NT2/D1 (cell line): ENCODE measurements around the gene GSTM2.
A peak's percentile ranks its signal among the peaks of the same experiment; 100 is the strongest.

ENCODE experiments used
- DNase-seq: peaks from one replicate; pipeline ENCODE4 v3.0.0-alpha.2; 2011; ENCODE audit warnings: low read depth, low spot score
- H3K27me3 ChIP-seq: 2 replicates; pipeline ENCODE4 v1.6.0; 2011; ENCODE audit warnings: mild to moderate bottlenecking; ENCODE audit not compliant: insufficient read length, insufficient read depth
- H3K36me3 ChIP-seq: 2 replicates; pipeline ENCODE4 v1.6.1; 2011; ENCODE audit warnings: mild to moderate bottlenecking, low read length, mixed read lengths; ENCODE audit not compliant: insufficient read depth, insufficient read length
- H3K4me1 ChIP-seq: 2 replicates; pipeline ENCODE4 v1.5.1; 2011; ENCODE audit not compliant: insufficient read depth, insufficient read length
- H3K4me3 ChIP-seq: 2 replicates; pipeline ENCODE4 v1.5.1; 2011; ENCODE audit warnings: low read depth; ENCODE audit not compliant: insufficient read length
- H3K9ac ChIP-seq: 2 replicates; pipeline ENCODE4 v1.6.0; 2011; ENCODE audit warnings: low read depth; ENCODE audit not compliant: insufficient read length
- H3K9me3 ChIP-seq: 2 replicates; pipeline ENCODE4 v1.5.1; 2011; ENCODE audit warnings: mild to moderate bottlenecking, low read length; ENCODE audit not compliant: insufficient read depth
- SUZ12 ChIP-seq: IDR thresholded peaks from 2 replicates; pipeline ENCODE4 v1.6.1; 2011; ENCODE audit not compliant: insufficient read length, insufficient read depth; ENCODE audit errors: extremely low read depth
- YY1 ChIP-seq: IDR thresholded peaks from 2 replicates; pipeline ENCODE4 v1.6.1; 2011; ENCODE audit not compliant: insufficient read length, insufficient read depth
- ZNF274 ChIP-seq: IDR thresholded peaks from 2 replicates; pipeline ENCODE4 v1.6.1; 2011; ENCODE audit warnings: mild to moderate bottlenecking, low read depth, low read length

Gene GSTM2

GRCh38 chr1:109643385-109644230, 24.2 kb upstream of the GSTM2 start:
- DNase-seq: peak; percentile 90
- H3K4me1 ChIP-seq: peaks cover 21% of the 10 kb centered on the region
- peaks cover 16% of the 10 kb centered on the region for H3K27me3 ChIP-seq
- H3K9me3 ChIP-seq: no peaks in the 10 kb centered on the region
- no peaks in the 10 kb centered on the region for H3K36me3 ChIP-seq
- TF ChIP-seq ZNF274: no peak
- TF ChIP-seq SUZ12: no peak
- no peak for TF ChIP-seq YY1
- H3K9ac ChIP-seq: peak overlapping the region; percentile 43
- H3K4me3 ChIP-seq: no peak overlapping the region

DNA sequence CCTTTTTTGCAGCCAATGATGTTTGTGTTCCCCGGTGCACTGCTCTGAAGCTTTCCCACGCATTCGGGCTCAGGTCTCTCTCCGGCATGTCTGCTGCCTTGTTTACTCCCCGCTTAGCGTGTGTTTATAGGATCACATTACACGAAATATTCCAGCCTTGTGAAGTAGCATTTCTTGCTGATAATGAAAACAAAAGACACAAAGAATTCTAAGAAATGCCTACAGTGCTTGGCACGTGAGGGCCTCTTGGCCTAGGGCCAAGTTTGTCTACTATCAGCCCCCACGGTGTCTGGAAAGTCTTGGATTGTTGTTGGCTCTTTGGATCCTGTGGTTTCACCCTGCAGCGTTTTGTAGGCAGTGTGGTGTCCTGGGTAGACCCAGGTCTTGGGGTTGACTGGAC, 23.2 kb upstream of the GSTM2 start:
- TF ChIP-seq SUZ12: no peak
- no peak for TF ChIP-seq ZNF274
- TF ChIP-seq YY1: no peak

DNA sequence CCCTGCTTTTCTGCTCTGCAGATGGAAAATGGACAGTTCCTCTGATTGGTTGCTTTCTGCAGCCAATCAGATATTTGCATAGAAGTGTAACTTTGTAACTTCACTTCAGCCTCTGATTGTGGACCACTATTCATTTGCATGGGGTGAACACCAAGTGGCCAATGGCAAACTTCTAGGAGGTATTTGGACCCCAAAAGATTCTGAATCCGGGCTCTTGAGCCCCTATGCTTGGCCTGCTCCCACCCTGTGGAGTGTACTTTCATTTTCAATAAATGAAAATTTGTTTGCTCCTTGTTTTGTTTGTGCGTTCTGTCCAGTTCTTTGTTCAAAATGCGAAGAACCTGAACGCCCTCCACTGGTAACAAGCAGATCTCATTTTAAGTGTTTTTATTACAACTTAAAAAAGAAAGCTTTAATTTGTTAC, 18.4 kb upstream of the GSTM2 start:
- Histone ChIP-seq H3K4me1 (peaks cover 4% of the 10 kb centered on the region), H3K9ac (no peak overlapping the region), H3K36me3 (no peaks in the 10 kb centered on the region), H3K9me3 (no peaks in the 10 kb centered on the region), H3K4me3 (no peak overlapping the region), H3K27me3 (peaks cover 4% of the 10 kb centered on the region)
- TF ChIP-seq SUZ12: no peak
- TF ChIP-seq ZNF274: no peak
- TF ChIP-seq YY1: no peak
- DNase-seq: no peak

More for the DNA sequence above, 23.2 kb upstream of the GSTM2 start:
- no peak overlapping the region for H3K4me3 ChIP-seq
- H3K36me3 ChIP-seq: no peaks in the 10 kb centered on the region
- H3K4me1 ChIP-seq: peaks cover 17% of the 10 kb centered on the region
- peaks cover 16% of the 10 kb centered on the region for H3K27me3 ChIP-seq
- no peaks in the 10 kb centered on the region for H3K9me3 ChIP-seq
- DNase-seq: no peak
- H3K9ac ChIP-seq: no peak overlapping the region

- TF ChIP-seq YY1 (no peak), ZNF274 (no peak), SUZ12 (no peak)
- no peak overlapping the region for H3K9ac ChIP-seq
- peaks cover 9% of the 10 kb centered on the region for H3K27me3 ChIP-seq
- H3K9me3 ChIP-seq: no peaks in the 10 kb centered on the region
- DNase-seq: no peak
- no peaks in the 10 kb centered on the region for H3K36me3 ChIP-seq
- H3K4me1 ChIP-seq: no peaks in the 10 kb centered on the region
- no peak overlapping the region for H3K4me3 ChIP-seq
Observed at GRCh38 chr1:109650609-109651008, 17.2 kb upstream of the GSTM2 start.

DNA sequence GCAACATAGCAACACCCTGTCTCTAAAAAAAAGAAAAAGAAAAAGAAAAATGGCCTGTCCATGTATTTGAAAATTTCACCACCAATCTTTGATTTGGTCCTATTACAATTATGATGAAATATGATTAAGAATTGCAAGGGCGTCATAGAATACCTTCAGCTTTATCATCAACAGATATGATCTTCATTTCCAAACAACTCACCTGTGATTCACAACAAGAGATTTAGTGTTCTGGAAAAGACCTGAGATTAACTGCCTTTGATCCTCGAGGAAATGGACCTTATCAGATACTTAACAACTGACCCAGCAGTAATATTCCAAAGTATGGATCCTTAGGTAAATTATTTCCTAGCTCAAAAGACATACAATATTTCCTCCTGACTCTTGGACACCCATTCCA, 15.5 kb upstream of the GSTM2 start:
- Histone ChIP-seq H3K4me3 (no peak overlapping the region), H3K36me3 (no peaks in the 10 kb centered on the region)
- no peak for DNase-seq

GRCh38 chr1:109653306-109653705, 14.6 kb upstream of the GSTM2 start:
- H3K4me1 ChIP-seq: no peaks in the 10 kb centered on the region
- H3K36me3 ChIP-seq: no peaks in the 10 kb centered on the region
- DNase-seq: no peak
- TF ChIP-seq ZNF274 (no peak), SUZ12 (no peak), YY1 (no peak)
- H3K27me3 ChIP-seq: peaks cover 9% of the 10 kb centered on the region
- no peak overlapping the region for H3K9ac ChIP-seq
- no peaks in the 10 kb centered on the region for H3K9me3 ChIP-seq
- no peak overlapping the region for H3K4me3 ChIP-seq

More for the DNA sequence above, 15.5 kb upstream of the GSTM2 start:
- no peaks in the 10 kb centered on the region for H3K4me1 ChIP-seq
- peaks cover 9% of the 10 kb centered on the region for H3K27me3 ChIP-seq
- H3K9ac ChIP-seq: no peak overlapping the region
- no peaks in the 10 kb centered on the region for H3K9me3 ChIP-seq
- TF ChIP-seq ZNF274: no peak

DNA sequence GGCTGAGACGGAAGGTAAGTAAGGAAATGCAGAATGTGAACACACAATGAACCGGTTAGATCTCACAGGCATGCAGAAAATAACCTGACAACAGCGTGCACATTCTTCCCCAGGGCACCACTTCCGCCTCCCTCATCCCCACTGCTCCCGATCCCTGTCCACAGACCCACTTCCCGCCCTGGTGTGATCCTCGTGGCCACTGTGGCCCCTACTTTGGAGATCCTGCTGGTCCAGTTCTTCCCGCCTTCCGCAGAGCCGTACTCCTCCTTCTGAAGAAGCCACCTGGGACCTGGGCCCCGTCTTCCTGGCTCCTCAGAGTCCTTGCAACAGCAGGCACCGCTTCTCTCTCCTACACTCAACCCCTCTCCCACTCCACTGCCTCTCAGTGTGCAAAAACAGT, 13.3 kb upstream of the GSTM2 start:
- Histone ChIP-seq H3K27me3 (peaks cover 9% of the 10 kb centered on the region), H3K4me3 (no peak overlapping the region), H3K9me3 (no peaks in the 10 kb centered on the region), H3K4me1 (no peaks in the 10 kb centered on the region), H3K9ac (no peak overlapping the region), H3K36me3 (no peaks in the 10 kb centered on the region)
- DNase-seq: no peak
- TF ChIP-seq SUZ12 (no peak), ZNF274 (no peak), YY1 (no peak)

- DNase-seq: peak; percentile 71
Observed at GRCh38 chr1:109655615-109656519, 12.0 kb upstream of the GSTM2 start, which contains the start of gene GSTM4. TSS of gene GSTM4 (plus strand) at chr1:109656099. CDS start at chr1:109656390, 291 bp downstream.

More at GRCh38 chr1:109655615-109656519, 12.0 kb upstream of the GSTM2 start, which contains the start of gene GSTM4:
- no peaks in the 10 kb centered on the region for H3K36me3 ChIP-seq
- no peaks in the 10 kb centered on the region for H3K4me1 ChIP-seq
- TF ChIP-seq SUZ12: no peak
- no peak for TF ChIP-seq ZNF274
- no peak for TF ChIP-seq YY1
- H3K9ac ChIP-seq: peak within 1 kb of the TSS; percentile 76
- no peaks in the 10 kb centered on the region for H3K9me3 ChIP-seq
- H3K4me3 ChIP-seq: peak within 1 kb of the TSS; percentile 71
- H3K27me3 ChIP-seq: peaks cover 9% of the 10 kb centered on the region
